Brain pericyte (primary cell): Measurements from ENCODE around the gene NGEF.

Experiments
- DNase-seq: peaks from one replicate; pipeline ENCODE4 v3.0.0-alpha.2; 2012; ENCODE audit warnings: low read depth, low spot score

Gene NGEF

DNA sequence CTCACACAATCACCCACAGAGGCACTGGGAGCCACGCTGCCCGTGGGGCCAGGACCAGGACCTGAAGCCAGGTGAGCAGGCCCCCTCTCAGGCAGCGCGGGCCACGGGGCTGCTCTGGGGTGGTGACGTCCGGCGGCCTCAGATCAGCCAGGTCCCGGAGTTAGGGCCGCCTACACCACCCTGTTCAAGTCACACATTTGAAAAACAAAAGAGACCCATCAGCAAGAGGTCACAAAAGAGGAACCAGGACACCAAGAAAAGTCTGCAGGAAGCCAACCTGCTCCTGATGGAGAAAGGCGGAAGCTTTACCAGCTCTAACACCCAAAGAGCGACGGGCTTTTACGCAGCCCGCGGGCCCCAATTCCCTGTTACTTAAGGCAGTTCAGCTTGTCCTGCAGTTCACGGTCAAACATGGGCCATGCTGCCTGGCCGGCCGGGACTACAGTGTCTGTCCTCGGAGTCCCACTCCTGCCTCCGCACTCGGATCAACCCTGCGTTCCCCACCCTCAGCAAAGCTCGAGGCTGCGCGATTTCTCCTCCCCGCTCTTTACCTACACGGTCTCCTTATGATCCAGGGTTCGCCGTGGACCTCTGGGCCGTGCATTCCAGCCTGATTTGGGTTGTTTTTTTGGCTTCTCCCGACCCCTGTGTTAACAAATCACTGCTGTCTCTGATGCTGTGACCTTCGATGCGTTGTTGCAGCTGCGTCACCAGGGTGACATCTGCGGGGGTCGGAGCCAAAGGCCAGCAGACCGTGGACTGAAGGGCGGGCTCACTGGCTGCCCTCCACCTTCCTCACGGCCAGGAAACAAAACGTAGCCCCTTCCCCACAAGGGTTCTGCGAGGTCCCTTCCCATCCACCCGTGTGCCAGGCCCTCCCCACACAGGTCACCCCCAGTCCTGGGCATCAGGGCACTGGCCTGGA is 112.0 kb downstream of the NGEF start:
- DNase-seq = no peak

DNA sequence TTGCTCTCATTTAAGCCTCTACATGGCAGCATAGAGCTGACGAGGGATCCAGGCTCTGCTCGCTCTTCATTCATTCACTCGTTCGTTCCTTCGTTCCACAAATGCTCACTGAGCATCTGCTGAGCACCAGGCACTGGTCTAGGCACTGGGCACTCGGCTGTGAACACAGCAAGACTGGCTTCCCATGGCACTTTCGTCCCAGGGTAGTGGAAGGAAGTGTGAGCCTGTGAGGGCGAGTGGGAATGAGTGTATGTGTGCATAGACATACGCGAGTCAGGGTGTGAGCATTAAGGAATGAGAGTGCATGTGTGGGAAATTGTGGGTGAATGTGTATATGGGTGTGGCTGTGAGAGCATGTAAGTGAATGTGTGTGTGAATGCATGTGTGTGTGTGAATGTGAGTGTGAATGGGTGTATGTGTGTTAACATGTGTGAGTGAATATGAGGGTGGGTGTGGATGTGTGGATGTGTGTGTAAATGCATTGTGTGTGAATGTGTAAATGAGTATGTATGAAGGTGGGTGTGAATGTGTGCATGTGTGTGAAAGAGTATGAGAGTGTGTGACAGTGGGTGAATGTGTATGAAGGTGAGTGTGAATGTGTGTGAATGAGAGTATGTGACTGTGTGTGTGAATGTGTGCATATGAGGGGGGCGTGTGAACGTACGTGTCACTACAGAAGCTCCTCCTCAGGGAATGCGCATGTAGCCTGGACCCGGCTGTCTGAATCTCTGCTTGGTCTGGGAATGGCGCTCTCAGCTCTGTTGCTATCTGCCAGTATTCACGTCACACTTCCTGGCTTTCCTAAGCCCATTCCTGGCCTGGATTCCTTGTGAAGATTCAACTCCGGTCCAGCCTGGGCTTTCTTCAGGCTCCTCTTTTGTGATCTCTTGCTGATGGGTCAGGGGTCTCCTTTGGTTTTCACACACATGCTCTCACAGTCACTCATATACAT is 114.2 kb downstream of the NGEF start:
- DNase-seq = no peak

DNA sequence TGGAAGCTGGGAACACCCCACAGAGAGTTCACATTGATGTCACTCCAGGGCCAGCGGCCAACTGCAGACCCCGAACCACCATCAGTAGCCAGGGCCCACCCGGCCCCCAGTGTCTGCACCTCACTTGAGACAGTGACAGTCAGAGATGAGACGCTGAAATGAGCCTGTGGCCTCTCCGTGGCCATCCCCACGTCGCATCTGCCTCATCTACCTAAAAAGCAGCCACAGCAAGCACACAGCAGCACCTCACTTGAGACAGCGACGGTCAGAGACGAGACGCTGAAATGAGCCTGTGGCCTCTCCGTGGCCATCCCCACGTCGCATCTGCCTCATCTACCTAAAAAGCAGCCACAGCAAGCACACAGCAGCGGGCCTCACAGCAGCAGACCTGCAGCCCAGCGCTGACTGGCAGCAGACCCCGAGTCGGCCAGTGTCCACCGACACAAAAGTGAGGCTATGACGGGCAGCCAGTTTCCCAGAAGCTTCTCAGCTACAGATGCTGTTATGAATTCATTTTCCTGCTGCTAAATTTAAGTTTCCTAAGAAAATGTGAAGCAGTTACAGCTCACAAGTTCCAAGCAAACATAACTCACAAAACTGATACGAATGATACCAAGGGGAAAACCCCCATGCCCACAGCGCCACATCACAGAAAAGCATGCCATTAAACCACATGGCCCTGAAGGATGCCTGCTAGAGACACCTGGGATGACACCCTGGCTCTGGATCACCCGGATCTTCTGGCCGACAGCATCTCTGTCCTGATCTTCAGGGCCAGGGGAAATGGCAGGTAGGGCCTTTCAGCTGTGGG is 115.3 kb downstream of the NGEF start:
- DNase-seq = no peak

DNA sequence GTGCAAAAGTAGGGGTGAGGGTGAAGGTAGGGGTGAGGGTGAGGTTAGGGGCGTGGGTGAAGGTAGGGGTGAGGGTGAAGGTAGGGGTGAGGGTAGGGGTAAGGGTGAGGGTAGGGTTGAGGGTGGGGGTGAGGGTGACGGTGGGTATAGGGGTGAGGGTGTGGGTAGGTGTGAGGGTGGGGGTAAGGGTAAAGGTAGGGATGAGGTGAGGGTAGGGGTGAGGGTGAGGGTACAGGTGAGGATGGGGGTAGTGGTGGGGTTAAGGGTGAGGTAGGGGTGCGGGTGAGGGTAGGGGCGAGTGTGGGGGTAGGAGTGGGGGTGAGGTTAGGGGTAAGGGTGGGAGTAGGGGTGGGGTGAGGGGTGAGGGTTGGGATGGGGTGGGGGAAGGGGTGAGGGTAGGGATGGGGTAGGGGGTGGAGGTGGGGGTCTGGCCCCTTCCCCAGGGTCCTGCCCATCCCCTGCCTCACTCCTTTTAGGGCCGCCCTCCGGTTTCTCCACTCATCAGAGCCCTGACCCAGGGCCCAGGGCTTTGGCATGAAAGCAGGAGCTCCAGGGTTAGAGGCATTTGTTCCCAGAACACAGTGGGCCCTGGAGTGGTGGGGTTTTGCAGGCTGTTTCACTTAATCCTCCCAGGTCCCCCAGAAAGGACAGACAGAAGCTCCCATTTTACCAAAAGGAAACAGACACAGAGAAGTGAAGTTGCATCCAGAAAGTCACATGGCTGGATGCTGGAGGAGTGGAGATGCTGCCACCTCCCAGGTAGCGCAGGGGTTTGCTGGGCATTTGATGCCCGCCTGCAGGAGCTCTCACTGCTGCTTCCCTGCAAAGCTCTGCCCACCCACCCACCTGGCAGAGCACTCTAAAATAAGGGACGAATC is 116.1 kb downstream of the NGEF start:
- no peak for DNase-seq

DNA sequence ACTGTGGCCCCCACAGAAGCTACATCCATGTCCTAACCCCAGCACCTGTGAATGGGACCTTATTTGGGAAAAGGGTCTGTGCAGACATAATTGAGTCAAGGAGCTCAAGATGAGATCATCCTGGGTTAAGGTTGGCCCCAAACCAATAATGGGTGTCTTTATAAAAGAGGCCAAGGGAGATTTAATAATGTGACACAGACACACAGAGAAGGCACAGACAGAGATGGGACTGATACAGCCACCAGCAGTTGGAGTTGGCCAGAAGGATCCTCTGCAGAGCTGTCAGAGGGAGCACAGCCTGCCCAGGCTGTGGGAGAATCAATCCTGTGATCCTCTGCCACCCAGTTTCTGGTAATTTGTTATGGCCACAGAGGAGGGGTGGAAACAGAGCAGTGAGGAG is 116.9 kb downstream of the NGEF start:
- DNase-seq = no peak

DNA sequence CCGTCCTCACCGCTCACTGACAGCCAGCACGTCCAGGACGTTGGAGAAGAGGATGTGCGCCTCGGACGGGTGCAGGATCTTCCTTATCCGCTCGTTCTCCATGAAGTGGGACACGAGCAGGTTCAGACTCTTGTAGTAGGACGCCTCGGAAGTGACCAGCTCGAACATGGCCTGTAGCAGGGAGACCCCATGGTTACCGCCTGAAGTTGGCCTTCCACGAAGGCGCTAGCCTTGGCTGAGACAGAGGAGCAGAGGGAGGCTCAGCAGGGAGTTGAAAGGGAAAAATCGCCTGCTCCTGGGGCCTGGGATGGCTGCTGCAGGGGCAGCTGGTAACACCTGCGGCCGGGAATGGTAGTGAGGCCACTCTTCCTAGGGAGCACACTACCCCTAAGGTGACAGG is 118.3 kb downstream of the NGEF start:
- no peak for DNase-seq

DNA sequence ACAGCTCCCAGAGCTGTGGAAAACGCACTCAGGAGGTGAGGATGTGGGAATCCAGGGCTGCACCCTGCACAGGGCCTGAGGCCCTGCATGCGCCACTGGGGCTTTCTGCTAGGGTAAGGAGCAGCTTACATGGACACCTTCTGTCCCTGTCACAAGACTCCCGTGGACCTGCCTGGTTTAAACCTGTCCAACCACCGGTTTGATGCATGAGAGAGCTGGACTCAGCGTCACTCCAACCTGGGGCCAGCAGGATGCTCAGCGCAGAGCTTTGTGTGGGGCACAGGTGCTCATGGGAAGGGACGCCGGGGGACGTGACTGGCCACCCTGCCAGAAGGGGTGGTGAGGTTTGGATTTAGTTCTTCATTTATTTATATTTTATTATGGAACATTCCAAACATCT is 118.8 kb downstream of the NGEF start:
- no peak for DNase-seq

DNA sequence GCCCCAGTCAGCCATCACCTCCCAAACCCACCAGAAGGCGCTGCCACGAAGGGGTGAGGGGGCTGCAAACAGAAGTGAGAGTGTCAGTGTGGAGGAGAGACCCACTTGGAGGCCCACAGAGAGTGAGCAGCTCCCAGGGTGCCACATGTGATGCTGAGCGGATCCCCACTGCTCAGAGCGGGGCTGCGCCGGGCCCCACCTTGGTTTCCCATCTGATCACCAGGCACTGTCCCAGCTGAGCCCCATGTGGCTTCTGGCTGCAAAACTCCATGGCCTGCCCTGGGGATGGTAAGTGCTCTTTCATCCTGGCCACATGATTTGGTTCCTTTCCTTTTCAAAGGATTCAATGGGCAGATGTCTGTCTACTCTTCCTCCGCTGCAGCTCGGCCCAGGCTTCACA is 119.2 kb downstream of the NGEF start:
- no peak for DNase-seq

DNA sequence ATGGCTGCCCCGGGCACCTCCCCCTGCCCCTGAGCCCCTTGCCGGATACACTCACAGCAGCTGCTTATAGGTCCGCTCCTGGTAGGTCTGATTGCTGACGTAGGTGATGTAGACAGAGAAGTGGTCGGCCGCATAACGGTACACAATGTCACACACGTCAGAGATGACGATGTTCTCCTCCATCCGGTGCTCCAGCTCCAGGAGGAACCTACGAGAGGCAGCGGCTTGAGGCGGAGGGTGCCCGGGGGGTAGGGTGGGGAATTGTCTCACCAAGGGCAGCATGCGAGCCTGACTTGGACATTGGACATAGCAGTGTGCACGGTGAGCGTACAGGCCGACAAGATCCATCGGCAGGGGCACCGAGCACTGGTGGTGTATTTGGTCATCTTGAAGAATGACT is 120.2 kb downstream of the NGEF start:
- no peak for DNase-seq

DNA sequence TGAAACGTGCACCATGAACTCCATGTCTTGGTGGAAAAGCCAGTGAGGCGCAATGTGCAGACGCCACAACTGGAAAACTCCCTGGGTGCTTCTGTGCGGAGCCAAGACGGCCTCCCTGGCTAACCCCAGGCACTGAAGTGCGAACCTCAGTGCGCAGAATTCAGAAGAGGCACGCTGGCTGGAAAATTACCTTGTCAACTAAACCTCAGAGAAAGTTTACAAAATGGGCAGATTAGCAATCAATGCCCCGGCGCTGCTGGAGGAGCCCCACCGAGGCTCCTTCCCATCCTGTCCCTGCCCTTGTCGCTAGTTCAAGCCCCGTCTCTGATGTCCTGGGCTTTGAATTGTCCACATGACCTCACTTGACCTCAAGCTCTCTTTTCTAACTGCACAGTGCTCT is 120.8 kb downstream of the NGEF start:
- DNase-seq = no peak

DNA sequence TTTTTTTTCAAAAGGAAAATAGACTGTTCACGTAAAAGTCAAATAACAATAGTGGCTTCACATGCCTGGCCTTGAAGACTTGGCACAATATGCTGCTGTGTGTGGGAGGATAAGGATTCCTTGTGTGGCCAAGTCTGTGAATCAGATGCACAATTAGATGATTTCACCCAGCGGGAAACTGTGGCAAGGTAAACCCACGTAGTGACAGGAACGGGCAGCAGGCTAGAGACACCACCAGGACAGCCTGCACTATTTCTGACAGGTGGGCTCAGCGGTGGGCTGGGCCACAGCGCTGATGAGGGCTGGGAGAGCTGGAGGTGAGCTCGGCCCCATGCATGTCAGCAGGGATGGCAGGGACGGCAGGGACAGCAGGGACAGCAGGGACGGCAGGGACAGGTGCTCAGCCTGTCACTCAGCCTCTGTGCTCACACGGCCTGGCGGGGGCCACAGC is 121.4 kb downstream of the NGEF start:
- DNase-seq = no peak

DNA sequence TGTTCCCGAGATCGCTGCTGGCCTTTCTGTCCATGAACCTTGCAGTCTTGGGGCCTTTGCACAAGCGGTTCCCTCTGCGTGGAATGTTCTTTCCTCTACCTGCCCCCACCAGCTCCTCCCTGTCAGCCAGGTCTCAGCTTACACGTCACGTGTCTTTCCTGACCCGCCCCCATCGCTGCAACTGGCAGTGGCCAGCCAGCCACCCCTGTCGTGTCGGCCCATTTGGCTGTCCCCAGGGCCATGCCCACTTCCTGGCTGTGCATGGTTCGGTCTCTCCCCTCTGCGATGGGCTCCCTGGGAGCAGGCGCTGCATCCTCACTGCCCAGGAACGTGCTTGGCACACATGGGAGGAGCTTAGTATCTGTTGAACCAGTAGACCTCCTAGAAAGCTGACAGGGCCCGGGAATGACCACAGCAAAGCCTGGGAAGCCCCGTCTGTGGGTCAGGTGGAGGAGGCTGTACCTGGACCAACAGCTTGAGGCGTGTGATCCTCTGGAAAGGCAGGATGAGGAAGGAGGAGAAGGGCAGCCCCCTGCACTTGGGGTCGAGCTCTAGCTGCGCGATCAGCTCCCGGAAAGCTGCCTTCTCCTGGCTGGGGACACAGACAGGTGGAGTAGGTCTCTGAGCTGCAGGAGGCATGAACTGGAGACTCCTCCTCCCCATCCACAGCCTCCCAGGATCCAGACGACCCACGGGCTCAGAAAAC is 122.0 kb downstream of the NGEF start:
- no peak for DNase-seq

DNA sequence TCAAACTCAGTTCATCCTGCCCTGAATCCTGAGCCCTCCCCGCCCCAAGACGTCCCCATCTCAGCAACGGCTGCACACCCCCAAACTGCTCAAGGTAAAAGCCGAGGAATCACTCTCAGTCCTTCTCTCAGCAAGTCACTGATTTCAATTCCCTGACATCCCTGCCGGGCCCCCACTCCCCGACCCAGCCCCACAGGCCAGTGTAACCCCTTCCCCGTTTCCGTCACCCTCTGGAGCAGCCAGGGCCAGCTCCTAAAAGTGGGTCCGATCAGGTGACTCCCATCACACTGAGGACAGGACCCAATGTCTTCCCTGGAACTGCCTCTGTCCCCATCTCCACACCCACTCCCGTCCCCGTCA is 122.5 kb downstream of the NGEF start:
- DNase-seq = no peak

DNA sequence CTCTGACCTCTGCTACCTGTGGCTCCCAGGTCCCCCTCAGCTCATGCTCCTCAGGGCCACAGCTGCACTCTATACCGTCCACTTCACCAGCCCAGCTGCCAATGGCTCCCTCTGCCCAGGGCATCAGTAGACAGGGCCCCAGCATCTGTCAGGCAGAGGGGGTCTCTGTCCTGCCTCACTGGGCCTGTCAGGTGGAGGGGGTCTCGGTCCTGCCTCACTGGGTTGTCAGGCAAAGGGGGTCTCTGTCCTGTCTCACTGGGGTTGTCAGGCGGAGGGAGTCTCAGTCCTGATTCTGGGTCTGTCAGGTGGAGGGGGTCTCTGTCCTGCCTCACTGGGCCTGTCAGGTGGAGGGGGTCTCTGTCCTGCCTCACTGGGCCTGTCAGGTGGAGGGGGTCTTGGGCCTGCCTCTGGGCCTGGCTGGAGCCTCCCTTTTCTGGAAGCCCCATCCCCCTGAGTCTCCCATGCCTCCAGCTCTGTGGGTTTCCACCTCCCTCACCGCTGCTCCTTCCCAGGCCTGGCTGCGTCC is 123.1 kb downstream of the NGEF start:
- DNase-seq = no peak

DNA sequence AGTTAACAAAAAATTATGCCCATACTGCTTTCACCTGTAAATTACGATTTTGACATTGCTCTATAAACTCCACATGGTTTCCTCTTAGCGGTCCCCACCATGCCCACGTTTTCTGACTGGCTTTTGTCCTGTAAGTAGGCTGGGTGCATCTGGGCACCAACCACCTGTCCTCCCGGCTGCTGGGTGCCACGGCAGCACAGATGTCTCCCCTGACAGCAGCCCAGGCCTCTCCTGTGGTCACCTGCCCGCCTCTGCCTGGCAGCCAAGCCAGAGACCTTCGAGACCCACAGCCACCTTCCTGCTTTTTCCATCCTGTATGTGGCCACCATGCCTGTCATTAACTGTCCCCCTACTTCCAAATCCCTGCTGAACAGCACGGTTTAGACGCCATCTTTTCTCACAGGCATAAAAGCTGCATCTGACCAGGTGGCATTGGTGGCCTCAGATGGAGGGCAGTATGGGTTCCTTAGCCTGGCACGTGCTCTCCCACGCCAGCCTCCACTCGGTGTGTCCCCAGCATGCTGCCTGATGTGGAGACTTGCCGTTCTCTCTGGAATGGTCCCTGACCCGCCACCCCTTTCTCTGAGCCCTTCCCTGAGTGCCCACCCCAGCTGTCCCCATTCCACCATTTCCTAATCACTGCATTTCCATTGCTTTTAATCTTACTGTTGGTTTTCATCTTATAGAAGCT is 124.1 kb downstream of the NGEF start:
- DNase-seq = no peak

DNA sequence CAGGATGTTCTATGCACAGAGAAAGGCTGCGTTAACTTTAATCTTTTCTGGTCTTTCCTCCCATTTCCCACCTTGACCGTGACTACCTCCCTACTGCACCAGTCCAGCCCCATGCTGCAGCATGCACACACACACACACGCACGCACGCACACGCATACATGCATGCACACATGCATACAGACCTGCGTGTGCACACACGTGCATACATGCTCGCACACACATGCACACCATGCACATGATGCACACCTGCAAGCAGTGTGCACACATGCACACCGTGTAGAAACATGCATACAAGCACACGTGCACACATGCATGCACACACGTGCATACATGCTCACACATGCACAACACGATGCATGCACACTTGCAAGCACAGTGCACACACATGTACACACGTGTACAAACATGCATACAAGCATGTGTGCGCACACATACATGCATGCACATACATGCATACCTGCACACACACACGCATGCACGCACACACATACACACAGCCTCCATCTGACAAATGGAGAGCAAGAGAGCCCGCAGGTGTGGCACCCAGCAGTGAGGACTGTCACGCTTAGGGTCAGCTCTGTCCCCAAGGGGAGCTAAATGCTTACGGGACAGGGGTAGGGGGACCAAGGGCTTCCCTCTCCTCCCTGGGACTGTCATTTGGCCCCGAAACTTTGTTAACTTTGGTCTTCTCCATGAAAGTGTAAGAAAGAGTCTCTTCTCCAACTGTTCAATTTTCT is 124.8 kb downstream of the NGEF start:
- no peak for DNase-seq

DNA sequence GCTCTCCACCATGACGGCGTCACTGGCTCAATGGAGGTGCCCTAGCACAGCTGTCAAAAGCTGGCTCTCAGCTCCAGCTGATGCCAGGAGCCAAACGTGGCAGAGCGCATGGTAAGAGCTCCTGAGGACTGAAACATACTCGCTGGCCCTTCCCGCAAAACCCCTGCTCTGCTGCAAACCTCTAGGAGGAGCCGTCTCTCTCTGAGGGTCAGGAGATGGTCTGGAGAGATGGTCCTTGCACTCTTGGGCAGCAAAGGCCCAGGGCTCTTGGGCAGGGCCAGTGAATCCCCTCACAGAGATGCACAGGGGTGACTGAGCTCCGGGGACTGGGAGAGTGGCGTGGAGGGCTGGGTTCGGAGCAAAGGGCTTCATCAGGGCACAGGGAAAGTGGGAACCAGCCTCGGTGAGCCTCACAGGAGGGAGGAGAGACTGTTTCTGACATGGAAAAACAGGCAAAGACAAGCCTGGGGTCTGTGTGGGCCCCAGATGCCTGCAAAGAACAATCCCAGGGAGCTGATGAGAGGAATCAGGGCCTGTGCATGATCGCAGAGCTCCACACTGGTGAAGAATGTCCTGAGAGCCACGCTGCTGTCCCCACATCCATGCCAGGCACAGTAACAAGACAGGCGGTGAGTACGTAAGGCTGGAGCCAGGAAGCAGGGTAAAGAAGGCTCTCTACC is 125.7 kb downstream of the NGEF start:
- DNase-seq = no peak

DNA sequence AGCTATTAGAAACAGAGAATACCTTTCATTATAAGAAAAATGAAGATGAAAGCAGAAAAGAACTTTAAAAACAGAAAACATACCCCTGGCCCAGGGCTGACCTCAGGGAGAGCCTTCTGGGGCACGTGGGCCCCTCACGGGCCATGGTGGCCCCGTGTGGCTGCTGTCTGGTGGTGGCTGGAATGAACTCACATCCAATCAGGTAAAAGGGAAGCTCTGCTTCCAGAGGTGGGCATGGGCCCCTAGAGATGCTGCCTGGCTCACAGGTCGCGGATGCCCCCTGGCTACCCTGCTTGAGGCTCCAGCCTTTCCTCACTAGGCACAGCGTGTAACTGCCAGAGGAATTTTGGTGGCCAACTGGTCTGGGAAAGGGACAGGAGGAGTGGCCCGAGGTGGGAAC is 126.4 kb downstream of the NGEF start:
- DNase-seq = no peak
